Activated CD4-positive, alpha-beta T cell treated with anti-CD3 and anti-CD28 coated beads, Interleukin-2, Interleukin-6, amounts not matched to agents 100 ng/mL and 50 ng/mL, durations not matched to agents 16 hours and 8 hours (primary cell): ENCODE data around the gene DAB2IP.

ENCODE experiments used
- DNase-seq: peaks from one replicate; pipeline ENCODE4 v3.0.0-alpha.2; 2020

DAB2IP gene

DNA sequence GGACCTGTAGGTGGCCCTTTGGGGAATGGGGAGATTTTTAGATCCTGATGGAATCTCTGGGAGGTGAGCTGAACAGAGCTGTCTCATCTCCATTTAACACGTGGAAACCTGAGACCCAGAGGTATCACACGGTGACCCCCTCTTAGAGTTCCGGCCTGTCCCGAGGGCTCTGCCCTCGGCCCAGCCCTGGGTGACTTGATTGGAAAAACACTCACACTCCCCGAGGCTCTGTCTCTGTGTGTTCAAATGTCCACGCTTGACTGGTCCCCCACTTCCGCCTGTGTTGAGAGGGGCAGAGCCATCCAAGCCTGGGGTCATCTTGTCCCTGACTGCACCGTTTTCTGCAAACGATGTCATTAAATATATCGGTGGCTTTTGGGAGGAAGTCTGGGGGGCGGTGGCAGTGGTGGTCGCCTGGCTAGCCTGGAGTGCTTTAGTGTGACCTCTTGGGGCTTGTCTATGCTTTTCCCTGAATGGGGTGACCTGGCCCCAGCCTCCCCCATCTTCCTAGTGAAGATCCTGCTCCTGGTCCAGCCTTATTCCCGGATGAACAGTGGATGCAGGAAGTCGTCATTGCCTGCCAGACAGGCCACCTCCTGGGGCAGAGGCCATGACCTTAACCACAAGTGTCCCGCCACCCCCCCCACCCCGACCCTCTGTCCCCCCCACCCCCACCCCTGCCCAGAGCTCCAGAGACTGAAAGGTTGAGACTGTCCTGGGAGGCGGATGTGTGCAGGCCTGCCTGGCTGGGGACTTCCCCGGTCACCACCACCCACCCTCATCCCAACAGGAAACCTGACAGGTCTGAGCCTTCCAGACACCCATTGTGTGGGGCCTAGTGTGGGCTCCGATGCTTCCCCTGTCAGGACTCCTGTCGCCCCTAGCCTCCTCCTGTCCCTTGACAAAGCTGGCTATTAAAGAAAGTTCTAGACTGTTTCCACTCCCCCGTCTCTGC lies 5.3 kb upstream of the DAB2IP start:
- no peak for DNase-seq

- DNase-seq: no peak
These were observed 4.4 kb upstream of the DAB2IP start for GRCh38 chr9:121646992-121647391.

DNA sequence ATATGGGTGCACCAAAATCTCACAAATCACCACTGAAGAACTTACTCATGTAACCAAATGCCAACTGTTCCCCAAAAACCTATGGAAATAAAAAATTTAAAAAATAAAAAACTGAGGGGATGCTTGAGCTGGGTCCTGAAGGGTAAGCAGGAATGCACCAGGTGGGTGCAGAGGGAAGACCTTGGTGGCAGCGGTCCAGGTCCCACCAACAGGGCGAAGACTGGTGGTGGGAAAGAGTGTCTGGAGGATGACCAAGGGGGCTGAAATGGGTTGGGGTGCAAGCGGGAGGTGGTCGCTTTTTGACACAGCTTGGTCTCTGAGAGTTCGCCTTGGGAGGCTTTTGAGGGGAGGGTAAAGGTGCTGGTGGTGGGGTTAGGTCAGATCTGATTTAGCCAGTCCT lies 3.3 kb upstream of the DAB2IP start:
- no peak for DNase-seq

GRCh38 chr9:121648799-121649198 lies 2.6 kb upstream of the DAB2IP start:
- DNase-seq: no peak

DNA sequence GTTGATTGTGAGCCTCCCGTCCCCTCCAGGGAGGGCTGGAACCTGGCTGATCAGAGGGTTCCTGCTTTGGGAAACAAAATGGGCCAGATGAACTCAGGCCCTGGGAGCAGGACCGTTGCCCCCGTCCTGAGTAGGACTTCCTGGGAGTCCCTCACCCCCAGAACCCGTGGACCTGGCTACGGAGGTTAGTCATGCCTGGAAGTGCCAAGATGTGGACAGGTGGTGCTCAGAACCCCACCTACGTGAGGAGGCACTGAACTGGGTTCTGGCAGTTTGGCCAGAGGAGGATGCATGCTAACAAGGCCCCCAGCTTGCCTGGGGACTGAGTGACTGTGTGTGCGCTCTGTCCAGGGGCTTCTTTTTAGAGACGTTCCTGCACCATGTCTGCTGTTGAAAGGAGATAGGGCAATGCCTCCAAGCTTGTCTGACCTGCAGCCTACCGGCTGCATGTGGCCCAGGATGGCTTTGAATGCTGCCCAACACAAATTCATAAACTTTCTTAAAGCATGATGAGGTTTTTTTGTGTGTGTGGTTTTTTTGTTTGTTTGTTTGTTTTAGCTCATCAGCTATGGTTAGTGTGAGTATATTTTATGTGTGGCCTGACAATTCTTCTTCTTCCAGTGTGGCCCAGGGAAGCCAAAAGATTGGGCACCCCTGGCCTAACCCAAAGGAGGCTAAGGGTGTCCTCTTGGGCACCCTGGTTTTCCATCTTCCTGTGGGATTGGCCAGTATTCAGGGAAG lies 1.8 kb upstream of the DAB2IP start:
- DNase-seq: no peak

- no peak for DNase-seq
These were observed 1.0 kb upstream of the DAB2IP start for GRCh38 chr9:121650217-121651007.

GRCh38 chr9:121651008-121651294 lies 483 bp upstream of the DAB2IP start:
- no peak for DNase-seq

DNA sequence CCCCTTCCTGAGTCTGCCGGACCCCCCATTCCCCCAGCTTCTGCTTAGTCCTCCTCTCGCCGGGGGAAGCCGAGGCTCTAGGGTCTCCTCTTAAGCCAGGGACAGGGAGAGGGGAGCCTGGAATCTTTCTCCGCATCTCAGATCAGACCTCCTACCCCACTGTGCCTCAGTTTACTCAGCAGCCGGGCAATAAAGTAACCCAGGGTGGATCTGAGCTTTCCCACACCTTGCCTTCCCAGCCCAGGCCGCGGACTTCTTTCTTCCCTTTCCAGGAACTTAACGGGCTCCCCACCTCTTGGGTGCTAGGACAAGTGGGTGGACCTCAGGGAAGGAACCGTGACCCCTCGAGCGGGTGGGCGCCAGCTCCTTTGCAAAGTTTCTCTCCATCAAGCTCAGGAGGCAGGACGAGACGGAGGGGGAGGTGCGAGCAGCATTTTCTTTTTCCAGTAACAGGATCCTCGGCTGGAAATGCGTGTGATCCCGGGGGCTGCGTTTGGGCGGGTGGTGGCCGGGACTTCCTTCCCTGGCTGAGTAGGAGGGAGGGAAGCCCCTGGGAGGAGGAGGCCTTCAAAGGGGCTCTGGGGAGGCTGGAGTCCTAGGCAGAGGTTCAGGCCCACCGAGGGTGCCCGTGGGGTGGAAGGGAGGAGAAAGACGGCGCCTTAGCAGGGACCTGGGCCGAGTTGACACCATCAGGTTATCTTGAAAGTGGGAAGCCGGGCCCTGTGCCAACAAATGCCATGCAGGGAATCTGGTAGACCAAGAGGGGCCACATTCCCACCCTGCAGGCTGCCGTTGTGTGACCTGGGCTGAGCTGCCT lies 795 bp downstream of the DAB2IP start:
- no peak for DNase-seq

DNA sequence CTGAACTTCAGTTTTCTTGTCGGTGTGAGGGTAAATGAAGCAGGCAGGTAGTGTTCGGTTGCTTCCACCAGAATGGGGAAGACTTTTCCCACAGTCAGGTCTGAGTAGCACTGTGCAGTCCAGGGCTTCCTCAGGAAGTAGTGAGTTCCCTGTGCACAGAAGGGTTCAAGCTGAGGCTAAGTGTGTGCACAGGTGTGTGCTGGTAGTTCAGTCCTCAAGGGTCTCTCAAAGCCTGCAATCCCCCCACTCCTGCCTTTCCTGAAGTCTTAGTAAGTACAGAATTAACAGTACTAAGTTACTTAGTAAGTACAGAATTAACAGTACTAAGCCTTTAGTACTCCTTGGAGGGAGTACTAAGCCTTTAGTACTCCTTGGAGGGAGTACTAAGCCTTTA lies 1.4 kb downstream of the DAB2IP start:
- no peak for DNase-seq

DNA sequence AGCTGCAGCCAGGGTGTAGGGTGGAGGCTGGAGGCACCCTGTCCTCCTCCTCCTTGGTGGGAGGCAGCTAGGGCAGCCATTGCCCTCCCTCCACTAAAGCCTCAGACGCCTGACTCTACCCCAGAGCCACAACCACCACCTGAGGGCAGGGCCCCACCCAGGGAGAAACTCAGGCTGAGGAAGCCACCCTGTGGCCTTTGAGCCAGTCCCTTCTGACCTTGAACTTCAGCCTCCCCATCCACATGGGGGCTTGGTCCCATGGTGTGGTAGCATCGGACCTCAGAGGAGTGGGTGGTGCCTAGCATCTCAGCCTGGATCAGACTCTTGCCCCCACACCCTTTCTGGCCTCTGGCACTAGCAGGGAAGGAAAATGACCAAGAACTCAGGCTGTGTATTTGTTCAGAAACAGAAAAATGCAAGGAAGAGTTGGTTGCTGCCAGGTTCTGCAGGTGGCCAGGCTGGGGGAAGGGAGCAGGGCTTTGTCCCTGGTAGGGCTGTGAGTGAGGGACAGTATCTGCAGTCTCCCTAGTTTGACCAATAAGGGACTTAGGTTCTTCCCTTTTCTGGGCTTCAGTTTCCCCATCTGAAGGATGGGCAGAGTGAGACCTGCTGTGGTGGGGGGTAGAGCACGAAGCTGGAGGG lies 3.2 kb downstream of the DAB2IP start:
- DNase-seq: no peak

- DNase-seq: no peak
These were observed 3.9 kb downstream of the DAB2IP start for GRCh38 chr9:121655231-121655755.

GRCh38 chr9:121656941-121657470 lies 5.6 kb downstream of the DAB2IP start:
- no peak for DNase-seq

- no peak for DNase-seq
These were observed 6.7 kb downstream of the DAB2IP start for GRCh38 chr9:121658166-121658565.

- DNase-seq: no peak
These were observed 7.2 kb downstream of the DAB2IP start for GRCh38 chr9:121658591-121658990.

GRCh38 chr9:121660367-121660766 lies 8.9 kb downstream of the DAB2IP start:
- DNase-seq: no peak

DNA sequence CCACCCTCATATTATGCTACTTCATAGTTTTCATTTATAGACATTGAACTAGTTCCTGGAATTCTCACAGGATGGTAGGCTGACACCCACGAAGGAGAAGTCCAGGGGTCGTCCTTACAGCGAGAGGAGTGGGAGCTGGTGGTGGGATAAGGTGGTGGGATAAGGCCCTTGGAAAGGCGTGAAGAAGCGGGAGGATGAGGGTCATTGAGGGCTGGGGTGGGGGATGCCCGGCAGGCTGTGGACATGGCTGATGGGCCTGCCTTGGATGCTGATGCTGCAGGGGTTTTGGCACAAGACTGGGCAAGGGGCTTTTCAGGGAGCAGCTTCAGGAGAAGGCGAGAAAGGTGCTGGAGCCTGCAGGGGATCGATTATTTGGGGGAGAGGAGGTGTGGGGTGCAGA lies 9.4 kb downstream of the DAB2IP start:
- no peak for DNase-seq

- DNase-seq: no peak
These were observed 9.9 kb downstream of the DAB2IP start for GRCh38 chr9:121661328-121661727.

DNA sequence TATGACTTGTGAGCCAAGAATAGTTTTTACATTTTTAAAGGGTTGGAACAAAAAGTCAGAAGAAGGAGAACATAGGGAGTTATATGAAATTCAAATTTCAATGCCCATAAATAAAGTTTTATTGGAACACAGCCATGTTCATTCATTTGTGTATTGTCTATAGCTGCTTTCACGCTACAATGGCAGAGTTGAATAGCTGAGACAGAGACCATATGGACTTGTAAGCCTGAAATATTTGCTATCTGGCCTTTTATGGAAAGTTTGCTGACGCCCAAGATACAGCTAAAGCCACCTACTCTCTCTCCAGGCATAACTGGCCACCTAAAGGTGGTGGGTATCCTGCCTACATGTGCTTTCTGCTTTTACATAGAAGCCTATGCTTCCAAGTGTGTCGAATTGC lies 10.9 kb downstream of the DAB2IP start:
- no peak for DNase-seq

DNA sequence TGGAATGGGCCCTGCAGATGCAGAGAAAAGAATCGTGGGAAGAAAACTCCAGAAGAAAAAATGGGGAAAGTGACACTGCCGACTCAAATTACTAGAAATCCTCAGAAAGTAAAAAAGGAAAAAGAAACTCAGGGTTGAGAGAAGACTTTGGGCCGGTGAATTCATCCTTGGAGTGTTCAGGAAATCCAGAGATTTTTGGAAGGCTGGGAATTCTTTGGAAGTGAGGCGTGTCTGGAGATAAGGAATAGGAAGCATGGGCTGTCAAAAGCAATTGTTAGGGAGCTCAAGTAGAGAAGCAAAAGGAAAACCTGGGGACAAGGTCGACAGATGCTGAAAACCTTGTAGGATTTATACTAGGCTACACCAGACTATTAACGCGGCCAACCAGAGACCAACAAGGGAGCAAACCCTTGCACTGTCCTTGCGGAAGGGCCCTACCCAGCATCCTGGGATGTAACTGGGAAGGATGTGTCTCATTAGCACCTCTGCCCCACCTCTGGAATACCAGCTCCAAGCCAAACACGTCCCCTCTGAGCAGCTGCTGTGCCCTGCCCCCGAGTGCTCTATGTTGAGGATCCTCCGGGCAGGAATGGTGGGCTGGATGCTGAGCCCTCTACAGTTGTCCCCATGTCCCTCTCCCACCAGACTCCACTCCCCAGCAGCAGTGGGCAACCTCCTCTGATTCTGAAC lies 11.6 kb downstream of the DAB2IP start:
- DNase-seq: no peak

- no peak for DNase-seq
These were observed 12.2 kb downstream of the DAB2IP start for GRCh38 chr9:121663591-121663990.

DNA sequence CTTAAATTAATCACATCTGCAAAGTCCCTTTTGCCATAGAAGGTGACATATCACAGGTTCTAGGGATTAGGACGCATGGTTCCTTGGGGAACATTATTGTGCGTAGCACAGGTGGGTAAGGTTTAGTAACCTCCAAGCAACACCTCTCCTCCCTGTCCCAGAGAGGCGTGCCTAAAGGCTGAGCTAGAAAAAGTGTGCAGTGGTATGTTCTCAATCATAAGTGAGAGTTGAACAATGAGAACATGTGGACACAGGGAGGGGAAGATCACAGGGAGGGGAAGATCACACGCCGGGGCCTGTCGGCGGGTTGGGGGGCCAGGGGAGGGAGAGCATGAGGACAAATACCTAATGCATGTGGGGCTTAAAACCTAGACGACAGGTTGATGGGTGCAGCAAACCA lies 14.9 kb downstream of the DAB2IP start:
- no peak for DNase-seq
